ENCODE measurements around the gene GON7.
A peak's percentile ranks its signal among the peaks of the same experiment; 100 is the strongest.
"Not testable (repeated sequence)": the region's sequence is repeated elsewhere in the genome, so short reads cannot be mapped to it uniquely, and the experiment has no call there.

The GON7 gene

GRCh38 chr14:93184391-93185348 lies 22.2 kb downstream of the GON7 start, which contains the start of the genes LYSET and MOAP1:
Gene LYSET, plus strand, starts transcription at chr14:93185317. Its CDS starts 89 bp downstream, at chr14:93185406.
Gene MOAP1, minus strand, starts transcription at chr14:93184897. Its CDS starts 655 bp downstream, at chr14:93184242.
- H3K4me3 ChIP-seq (ENCODE audit: low read depth, low read length) = peak within 1 kb of the TSS; percentile 98
- TF ChIP-seq CTCF (IDR thresholded peaks at IDR 0.05; ENCODE audit: borderline replicate concordance, insufficient read depth, low read depth, low read length) = peak; percentile 54

- H3K4me3 ChIP-seq (ENCODE audit: low read depth, low read length) = peak overlapping the region; percentile 98
- no peak for TF ChIP-seq CTCF (IDR thresholded peaks at IDR 0.05; ENCODE audit: borderline replicate concordance, insufficient read depth, low read depth, low read length)
Measured at GRCh38 chr14:93183596-93184317, 23.1 kb downstream of the GON7 start.

DNA sequence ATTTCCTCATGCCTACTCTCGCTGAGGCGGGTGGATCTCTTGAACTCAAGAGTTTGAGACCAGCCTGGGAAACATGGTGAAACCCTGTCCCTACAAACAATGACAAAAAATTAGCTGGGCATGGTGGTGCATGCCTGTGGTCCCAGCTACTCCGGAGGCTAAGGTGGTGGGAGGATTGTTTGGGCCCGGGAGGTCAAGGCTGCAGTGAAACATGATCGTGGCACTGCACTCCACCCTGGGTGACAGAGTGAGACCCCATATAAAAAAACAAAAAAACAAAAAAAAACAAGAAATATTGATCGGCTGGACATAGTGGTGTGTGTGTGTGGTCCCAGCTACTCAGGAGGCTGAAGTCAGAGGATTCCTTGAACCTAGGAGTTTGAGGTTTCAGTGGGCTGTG lies 31.4 kb downstream of the GON7 start:
- TF ChIP-seq CTCF (IDR thresholded peaks at IDR 0.05; ENCODE audit: borderline replicate concordance, insufficient read depth, low read depth, low read length) = no peak
- no peak overlapping the region for H3K4me3 ChIP-seq (ENCODE audit: low read depth, low read length)

GRCh38 chr14:93174731-93175130 lies 32.1 kb downstream of the GON7 start:
- H3K4me3 ChIP-seq (ENCODE audit: low read depth, low read length) = not testable (repeated sequence)

- no peak for TF ChIP-seq CTCF (IDR thresholded peaks at IDR 0.05; ENCODE audit: borderline replicate concordance, insufficient read depth, low read depth, low read length)
- no peak overlapping the region for H3K4me3 ChIP-seq (ENCODE audit: low read depth, low read length)
Measured at GRCh38 chr14:93173943-93174395, 32.9 kb downstream of the GON7 start.

GRCh38 chr14:93171376-93171775 lies 35.5 kb downstream of the GON7 start:
- no peak for TF ChIP-seq CTCF (IDR thresholded peaks at IDR 0.05; ENCODE audit: borderline replicate concordance, insufficient read depth, low read depth, low read length)
- no peak overlapping the region for H3K4me3 ChIP-seq (ENCODE audit: low read depth, low read length)

- not testable (repeated sequence) for H3K4me3 ChIP-seq (ENCODE audit: low read depth, low read length)
Measured at GRCh38 chr14:93170141-93170540, 36.7 kb downstream of the GON7 start.

DNA sequence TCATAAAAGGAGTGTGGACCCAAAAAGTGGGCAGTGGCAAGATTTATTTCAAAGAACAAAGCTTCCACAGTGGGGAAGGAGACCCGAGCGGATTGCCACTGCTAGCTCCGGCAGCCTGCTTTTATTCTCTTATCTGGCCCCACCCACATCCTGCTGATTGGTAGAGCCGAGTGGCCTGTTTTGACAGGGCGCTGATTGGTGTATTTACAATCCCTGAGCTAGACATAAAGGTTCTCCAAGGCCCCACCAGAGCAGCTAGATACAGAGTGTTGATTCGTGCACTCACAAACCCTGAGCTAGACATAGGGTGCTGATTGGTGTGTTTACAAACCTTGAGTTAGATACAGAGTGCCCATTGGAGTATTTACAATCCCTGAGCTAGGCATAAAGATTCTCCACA lies 37.2 kb downstream of the GON7 start:
- H3K4me3 ChIP-seq (ENCODE audit: low read depth, low read length) = not testable (repeated sequence)

DNA sequence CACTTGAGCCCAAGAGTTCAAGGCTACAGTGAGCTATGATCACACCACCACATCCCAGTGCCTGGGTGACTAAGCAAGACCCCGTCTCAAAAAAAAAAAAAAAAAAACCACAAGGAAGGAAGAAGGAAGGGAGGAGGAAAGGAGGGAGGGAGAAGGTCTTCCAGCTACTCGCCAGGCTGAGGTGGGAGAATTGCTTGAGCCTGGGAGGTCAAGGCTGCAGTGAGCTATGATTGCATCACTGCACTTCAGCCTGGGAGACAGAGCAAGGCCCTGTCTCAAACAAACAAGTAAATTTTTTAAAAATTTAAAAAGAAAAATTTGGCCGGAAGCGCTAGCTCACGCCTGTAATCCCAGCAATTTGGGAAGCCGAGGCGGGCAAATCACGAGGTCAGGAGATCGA lies 38.3 kb downstream of the GON7 start:
- not testable (repeated sequence) for H3K4me3 ChIP-seq (ENCODE audit: low read depth, low read length)

DNA sequence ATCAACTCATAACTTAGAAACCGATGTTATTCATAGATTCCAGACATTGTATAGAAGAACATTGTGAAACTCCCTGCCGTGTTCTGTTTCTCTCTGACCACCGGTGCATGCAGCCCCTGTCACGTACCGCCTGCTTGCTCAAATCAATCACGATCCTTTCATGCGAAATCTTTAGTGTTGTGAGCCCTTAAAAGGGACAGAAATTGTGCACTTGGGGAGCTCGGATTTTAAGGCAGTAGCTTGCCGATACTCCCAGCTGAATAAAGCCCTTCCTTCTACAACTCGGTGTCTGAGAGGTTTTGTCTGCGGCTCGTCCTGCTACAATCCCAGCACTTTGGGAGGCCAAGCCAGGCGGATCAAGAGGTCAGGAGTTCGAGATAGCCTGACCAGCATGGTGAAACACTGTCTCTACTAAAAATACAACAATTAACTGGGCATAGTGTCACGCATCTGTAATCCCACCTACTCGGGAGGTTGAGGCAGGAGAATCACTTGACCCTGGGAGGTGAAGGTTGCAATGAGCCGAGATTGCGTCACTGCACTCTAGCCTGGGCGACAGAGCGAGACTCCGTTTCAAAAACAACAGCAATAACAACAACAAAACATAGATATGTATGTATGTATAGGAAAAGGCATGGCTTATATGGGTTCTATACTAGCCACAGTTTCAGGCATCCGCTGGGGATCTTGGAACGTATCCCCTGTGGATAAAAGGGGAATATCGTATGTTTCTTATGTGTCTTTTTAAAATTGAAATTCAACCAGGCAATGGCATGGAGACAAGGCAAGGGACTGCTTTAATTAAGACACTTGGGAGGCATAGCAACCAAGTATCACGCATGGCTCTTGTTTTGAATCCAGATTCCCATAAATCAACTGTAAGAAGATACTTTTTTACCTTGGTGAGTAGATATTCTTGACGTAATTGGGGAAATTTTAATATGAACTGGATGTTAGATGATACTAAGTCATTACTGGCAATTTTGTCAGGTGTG lies 41.3 kb downstream of the GON7 start:
- H3K4me3 ChIP-seq (ENCODE audit: low read depth, low read length) = not testable (repeated sequence)

Data from GM12875 (cell line).